Measurements from ENCODE around the gene MRPS30. TPM values are rescaled to one million over a fixed set of nuclear protein-coding genes. Genes with fewer than 3 reads are reported as not detected.
"Not testable (repeated sequence)": the region's sequence is repeated elsewhere in the genome, so short reads cannot be mapped to it uniquely, and the experiment has no call there.

Gene MRPS30
- polyA plus RNA-seq, 1 donor (not counting 4 experiments of a cell fraction or from before 2014, with no cell fraction given), result 62.1 TPM

GRCh38 chr5:44814761-44815160 is 6.0 kb downstream of the MRPS30 start:
- DNase-seq (ENCODE audit: low read depth, low spot score) (no peak), FAIRE-seq (no peak)
- TF ChIP-seq CTCF (optimal IDR thresholded peaks at IDR 0.05 in 1 of 3, IDR thresholded peaks at IDR 0.05 in 1 of 3, conservative IDR thresholded peaks at IDR 0.05 in 1 of 3; ENCODE audit: extremely low read depth in 1 of 3, insufficient read depth in 2 of 3, low read length in 3 of 3) (no peak), EZH2 (IDR thresholded peaks at IDR 0.05; ENCODE audit: low read length) (no peak)
- Histone ChIP-seq H4K20me1 (ENCODE audit: control insufficient read depth, extremely low read depth, insufficient read depth, low read length) (no peaks in the 10 kb centered on the region), H3K9me1 (ENCODE audit: control insufficient read depth, extremely low read depth, insufficient read depth, low read length) (no peaks in the 10 kb centered on the region), H3K9ac (ENCODE audit: control insufficient read depth, extremely low read depth, insufficient read depth, low read length) (no peak overlapping the region), H3K4me3 (ENCODE audit: control insufficient read depth in 2 of 3, extremely low read depth in 1 of 3, insufficient read depth in 2 of 3, low read depth in 1 of 3, low read length in 3 of 3) (no peak overlapping the region), H3K27ac (ENCODE audit: control insufficient read depth, insufficient read depth, low read length) (no peak overlapping the region), H2AFZ (ENCODE audit: control insufficient read depth, low read length) (no peak overlapping the region), H3K4me1 (ENCODE audit: control insufficient read depth, extremely low read depth, insufficient read depth, low read length) (peaks cover 10% of the 10 kb centered on the region), H3K9me3 (ENCODE audit: control insufficient read depth, low read depth, low read length) (no peaks in the 10 kb centered on the region), H3K4me2 (ENCODE audit: control insufficient read depth, extremely low read depth, insufficient read depth, low read depth, low read length) (no peak overlapping the region), H3K27me3 (ENCODE audit: control insufficient read depth, extremely low read depth, insufficient read depth, low read length) (no peaks in the 10 kb centered on the region), H3K36me3 (ENCODE audit: control insufficient read depth in 2 of 2, extremely low read depth in 1 of 2, insufficient read depth in 2 of 2, low read length in 2 of 2) (peaks cover 2 to 9% of the 10 kb centered on the region in 2 experiments), H3K79me2 (ENCODE audit: control insufficient read depth, insufficient read depth, low read length) (peaks cover 31% of the 10 kb centered on the region)
- dilution Hi-C loops (cut with MboI; ENCODE audit: extremely low pct_ligation_motif_present, low sequenced_read_pairs), result no loop called here

- DNase-seq (ENCODE audit: low read depth, low spot score), result no peak
- no peaks in the 10 kb centered on the region for H4K20me1 ChIP-seq (ENCODE audit: control insufficient read depth, extremely low read depth, insufficient read depth, low read length)
- no peaks in the 10 kb centered on the region for H3K4me1 ChIP-seq (ENCODE audit: control insufficient read depth, extremely low read depth, insufficient read depth, low read length)
- no peaks in the 10 kb centered on the region for H3K79me2 ChIP-seq (ENCODE audit: control insufficient read depth, insufficient read depth, low read length)
- no peak for FAIRE-seq
- no peaks in the 10 kb centered on the region for H3K9me3 ChIP-seq (ENCODE audit: control insufficient read depth, low read depth, low read length)
- no peak overlapping the region for H2AFZ ChIP-seq (ENCODE audit: control insufficient read depth, low read length)
- H3K27ac ChIP-seq (ENCODE audit: control insufficient read depth, insufficient read depth, low read length), result no peak overlapping the region
- H3K36me3 ChIP-seq (ENCODE audit: control insufficient read depth in 2 of 2, extremely low read depth in 1 of 2, insufficient read depth in 2 of 2, low read length in 2 of 2), result peaks cover 0 to 2% of the 10 kb centered on the region in 2 experiments
- H3K4me2 ChIP-seq (ENCODE audit: control insufficient read depth, extremely low read depth, insufficient read depth, low read depth, low read length), result no peak overlapping the region
- H3K27me3 ChIP-seq (ENCODE audit: control insufficient read depth, extremely low read depth, insufficient read depth, low read length), result no peaks in the 10 kb centered on the region
- dilution Hi-C loops (cut with MboI; ENCODE audit: extremely low pct_ligation_motif_present, low sequenced_read_pairs), result no loop called here
- TF ChIP-seq EZH2 (IDR thresholded peaks at IDR 0.05; ENCODE audit: low read length) (no peak), CTCF (optimal IDR thresholded peaks at IDR 0.05 in 1 of 3, IDR thresholded peaks at IDR 0.05 in 1 of 3, conservative IDR thresholded peaks at IDR 0.05 in 1 of 3; ENCODE audit: extremely low read depth in 1 of 3, insufficient read depth in 2 of 3, low read length in 3 of 3) (no peak)
- H3K4me3 ChIP-seq (ENCODE audit: control insufficient read depth in 2 of 3, extremely low read depth in 1 of 3, insufficient read depth in 2 of 3, low read depth in 1 of 3, low read length in 3 of 3), result no peak overlapping the region
- no peak overlapping the region for H3K9ac ChIP-seq (ENCODE audit: control insufficient read depth, extremely low read depth, insufficient read depth, low read length)
- no peaks in the 10 kb centered on the region for H3K9me1 ChIP-seq (ENCODE audit: control insufficient read depth, extremely low read depth, insufficient read depth, low read length)
Observed at GRCh38 chr5:44821164-44821563, 12.4 kb downstream of the MRPS30 start.

- H3K9me1 ChIP-seq (ENCODE audit: control insufficient read depth, extremely low read depth, insufficient read depth, low read length); DNase-seq (ENCODE audit: low read depth, low spot score); H3K79me2 ChIP-seq (ENCODE audit: control insufficient read depth, insufficient read depth, low read length); H3K4me2 ChIP-seq (ENCODE audit: control insufficient read depth, extremely low read depth, insufficient read depth, low read depth, low read length); FAIRE-seq; dilution Hi-C loops (cut with MboI; ENCODE audit: extremely low pct_ligation_motif_present, low sequenced_read_pairs); H3K27me3 ChIP-seq (ENCODE audit: control insufficient read depth, extremely low read depth, insufficient read depth, low read length); H3K36me3 ChIP-seq (ENCODE audit: control insufficient read depth in 2 of 2, extremely low read depth in 1 of 2, insufficient read depth in 2 of 2, low read length in 2 of 2); H3K27ac ChIP-seq (ENCODE audit: control insufficient read depth, insufficient read depth, low read length); H3K9ac ChIP-seq (ENCODE audit: control insufficient read depth, extremely low read depth, insufficient read depth, low read length); H3K4me1 ChIP-seq (ENCODE audit: control insufficient read depth, extremely low read depth, insufficient read depth, low read length); H4K20me1 ChIP-seq (ENCODE audit: control insufficient read depth, extremely low read depth, insufficient read depth, low read length); H2AFZ ChIP-seq (ENCODE audit: control insufficient read depth, low read length); H3K9me3 ChIP-seq (ENCODE audit: control insufficient read depth, low read depth, low read length); H3K4me3 ChIP-seq (ENCODE audit: control insufficient read depth in 2 of 3, extremely low read depth in 1 of 3, insufficient read depth in 2 of 3, low read depth in 1 of 3, low read length in 3 of 3): not testable (repeated sequence)
Observed at GRCh38 chr5:44824662-44825061, 15.9 kb downstream of the MRPS30 start.

All from keratinocyte (primary cell).